Subcutaneous abdominal adipose tissue (tissue), 5 donors: ENCODE data around the gene INSIG1.
A peak's percentile ranks its signal among the peaks of the same experiment; 100 is the strongest.

ENCODE experiments used
- H3K27ac ChIP-seq: one replicate; pipeline ENCODE4 v1.7.0; 2013; ENCODE audit warnings: low read depth, mild to moderate bottlenecking, inconsistent platforms, low read length, moderate library complexity
- H3K27me3 ChIP-seq, 5 donors: one replicate each; pipeline ENCODE4 v1.7.0; 2013; ENCODE audit warnings: low read length in 5 of 5, inconsistent platforms in 1 of 5; ENCODE audit not compliant: control insufficient read depth in 5 of 5, insufficient read depth in 4 of 5
- H3K36me3 ChIP-seq, 5 donors: one replicate each; pipeline ENCODE4 v1.7.0; 2013; ENCODE audit warnings: low read length in 5 of 5; ENCODE audit not compliant: control insufficient read depth in 5 of 5, insufficient read depth in 5 of 5
- H3K4me1 ChIP-seq, 5 donors: one replicate each; pipeline ENCODE4 v1.7.0; 2013; ENCODE audit warnings: low read length in 5 of 5, mild to moderate bottlenecking in 3 of 5, moderate library complexity in 1 of 5; ENCODE audit not compliant: control insufficient read depth in 5 of 5, insufficient read depth in 5 of 5
- H3K4me3 ChIP-seq, 5 donors: one replicate each; pipeline ENCODE4 v1.7.0; 2013; ENCODE audit warnings: low read length in 5 of 5, low read depth in 1 of 5
- H3K9ac ChIP-seq, 5 donors: one replicate each; pipeline ENCODE4 v1.7.0; 2013; ENCODE audit warnings: low read length in 5 of 5, mild to moderate bottlenecking in 4 of 5, moderate library complexity in 3 of 5
- H3K9me3 ChIP-seq, 5 donors: one replicate each; pipeline ENCODE4 v1.7.0; 2013; ENCODE audit warnings: low read length in 5 of 5; ENCODE audit not compliant: control insufficient read depth in 5 of 5
- donor health status: healthy.
- donor health status: healthy.
- donor health status: healthy.
- donor health status: healthy.
- donor health status: healthy.

The INSIG1 gene

DNA sequence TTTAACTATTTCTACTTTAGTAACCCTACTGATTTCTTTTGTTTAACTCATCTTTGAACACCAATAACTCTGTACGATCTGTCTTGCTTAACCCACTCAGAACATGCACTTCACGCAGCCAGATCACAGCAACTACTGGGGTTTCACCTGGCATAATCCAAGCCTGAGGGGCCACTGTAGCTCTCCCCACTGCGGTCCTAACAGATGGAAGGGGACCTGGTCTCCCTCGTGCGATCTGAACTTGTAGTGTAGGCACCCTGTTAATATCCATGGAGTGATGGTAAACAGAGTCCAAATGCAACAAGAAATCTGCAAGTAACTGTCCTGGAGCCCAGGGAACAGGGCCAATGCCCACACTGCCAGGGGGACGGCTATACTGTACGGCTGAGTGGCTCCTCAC lies 45.5 kb downstream of the INSIG1 start:
- Histone ChIP-seq H3K27me3 (peaks cover 0 to 27% (median 14%) of the 10 kb centered on the region in 5 donors), H3K9me3 (no peaks in the 10 kb centered on the region), H3K36me3 (no peaks in the 10 kb centered on the region), H3K4me1 (peaks cover 0 to 11% (median 9%) of the 10 kb centered on the region in 5 donors), H3K4me3 (no peak overlapping the region), H3K9ac (no peak overlapping the region), H3K27ac (no peak overlapping the region)

DNA sequence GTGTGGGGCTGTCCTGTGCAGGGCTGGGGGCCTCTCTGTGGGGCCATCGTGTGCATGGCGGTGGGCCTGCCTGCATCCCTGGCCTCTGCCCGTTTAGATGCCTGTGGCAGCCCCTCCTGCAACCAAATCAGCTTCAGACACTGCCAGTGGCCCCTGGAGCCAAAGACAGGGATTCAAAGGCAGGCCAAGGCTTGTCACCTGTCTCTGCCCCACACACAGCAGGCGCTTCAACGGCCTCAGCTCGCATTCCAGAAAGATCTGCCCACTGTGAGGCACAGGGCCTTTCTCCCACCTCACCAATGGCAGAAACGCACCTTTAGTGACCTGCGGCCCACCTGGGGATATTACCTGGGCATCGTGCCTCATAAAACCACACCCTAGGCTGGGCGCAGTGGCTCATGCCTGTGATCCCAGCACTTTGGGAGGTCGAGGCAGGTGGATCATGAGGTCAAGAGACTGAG lies 46.0 kb downstream of the INSIG1 start:
- Histone ChIP-seq H3K36me3 (no peaks in the 10 kb centered on the region), H3K9ac (no peak overlapping the region), H3K4me3 (no peak overlapping the region), H3K27me3 (peaks cover 0 to 28% (median 14%) of the 10 kb centered on the region in 5 donors), H3K27ac (no peak overlapping the region), H3K9me3 (no peaks in the 10 kb centered on the region), H3K4me1 (peaks cover 0 to 11% (median 9%) of the 10 kb centered on the region in 5 donors)

DNA sequence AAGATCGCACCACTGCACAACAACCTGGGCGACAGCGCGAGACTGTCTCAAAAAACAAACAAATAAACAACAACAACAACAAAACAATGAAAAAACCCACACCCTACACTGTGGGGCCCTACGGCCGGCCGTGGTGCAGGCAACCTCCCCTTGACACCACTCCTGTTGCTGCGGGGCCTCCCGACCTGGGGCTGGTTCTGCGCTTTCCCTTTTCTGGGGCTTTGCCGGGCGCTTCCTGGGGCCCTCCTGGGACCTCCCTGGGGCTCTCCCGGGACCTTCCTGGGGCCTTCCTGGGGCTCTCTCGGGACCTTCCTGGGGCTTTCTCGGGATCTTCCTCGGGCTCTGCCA lies 46.6 kb downstream of the INSIG1 start:
- H3K27ac ChIP-seq = no peak overlapping the region
- no peaks in the 10 kb centered on the region for H3K9me3 ChIP-seq
- H3K4me1 ChIP-seq = peaks cover 0 to 11% (median 9%) of the 10 kb centered on the region in 5 donors
- peaks cover 0 to 28% (median 15%) of the 10 kb centered on the region in 5 donors for H3K27me3 ChIP-seq
- peak overlapping the region in 2 of 5 donors; percentile 47 to 65 for H3K4me3 ChIP-seq
- H3K9ac ChIP-seq = peak overlapping the region in 3 of 5 donors; percentile 29 to 66 (median 52)
- H3K36me3 ChIP-seq = no peaks in the 10 kb centered on the region

DNA sequence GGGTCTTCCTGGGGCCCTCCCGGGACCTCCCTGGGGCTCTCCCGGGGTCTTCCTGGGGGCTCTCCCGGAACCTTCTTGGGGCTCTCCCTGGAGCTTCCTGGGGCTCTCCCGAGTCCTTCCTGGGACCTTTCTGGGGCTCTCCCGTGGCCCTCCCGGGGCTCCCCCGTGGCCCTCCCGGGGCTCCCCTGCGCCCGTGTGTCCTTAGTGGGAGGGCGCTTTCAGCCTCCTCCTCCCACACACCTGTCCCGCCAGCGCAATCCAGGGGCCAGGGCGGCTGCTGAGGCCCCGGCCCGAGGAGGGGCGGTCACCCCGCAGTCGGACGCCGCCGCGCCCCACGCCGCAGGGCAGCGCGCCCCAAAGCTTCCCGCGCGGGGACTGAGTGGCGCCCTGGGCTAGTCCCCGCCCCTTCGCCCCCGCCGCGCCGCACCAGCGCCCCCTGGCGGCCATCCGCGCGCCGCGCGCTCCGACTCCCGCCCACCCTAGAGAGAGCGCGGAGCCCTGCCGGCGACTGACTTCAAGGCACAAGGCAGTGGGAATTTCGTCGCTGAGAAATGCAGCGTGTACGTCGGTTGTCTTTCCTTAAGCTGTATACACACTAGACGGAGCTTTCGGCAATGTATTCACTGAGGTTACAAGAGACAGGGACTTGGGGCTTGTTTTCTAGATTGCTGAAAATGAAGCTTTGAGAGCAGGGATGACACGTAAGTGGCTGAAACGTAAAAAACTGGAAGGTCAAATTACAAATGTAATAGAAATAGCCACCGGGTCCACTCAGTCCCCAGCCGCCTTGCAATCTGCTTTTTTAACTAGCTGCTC lies 47.1 kb downstream of the INSIG1 start:
- H3K9me3 ChIP-seq = no peaks in the 10 kb centered on the region
- H3K9ac ChIP-seq = peak overlapping the region in 3 of 5 donors; percentile 29 to 66 (median 52)
- no peaks in the 10 kb centered on the region for H3K36me3 ChIP-seq
- H3K27me3 ChIP-seq = peaks cover 0 to 28% (median 17%) of the 10 kb centered on the region in 5 donors
- peaks cover 0 to 14% (median 9%) of the 10 kb centered on the region in 5 donors for H3K4me1 ChIP-seq
- no peak overlapping the region for H3K27ac ChIP-seq
- peak overlapping the region in 3 of 5 donors; percentile 44 to 65 (median 47) for H3K4me3 ChIP-seq

DNA sequence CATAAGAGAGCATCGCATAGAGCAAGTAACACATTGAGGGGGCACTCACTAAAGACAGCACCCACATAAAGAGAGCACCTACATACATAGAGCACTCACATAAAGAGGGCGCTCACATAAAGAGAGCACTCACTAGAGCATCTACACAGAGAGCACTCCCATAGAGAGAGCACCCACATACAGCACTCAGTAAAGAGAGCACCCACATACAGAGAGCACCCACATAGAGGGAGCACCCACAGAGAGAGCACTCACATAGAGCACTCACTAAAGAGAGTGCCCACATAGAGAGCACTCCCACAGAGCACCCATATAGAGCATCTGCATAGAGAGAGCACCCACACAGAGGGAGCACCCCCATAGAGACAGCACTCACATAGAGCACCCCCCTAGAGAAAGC lies 47.8 kb downstream of the INSIG1 start:
- H3K36me3 ChIP-seq = no peaks in the 10 kb centered on the region
- no peak overlapping the region for H3K4me3 ChIP-seq
- peaks cover 0 to 14% (median 9%) of the 10 kb centered on the region in 5 donors for H3K4me1 ChIP-seq
- H3K27ac ChIP-seq = no peak overlapping the region
- H3K9ac ChIP-seq = no peak overlapping the region
- H3K27me3 ChIP-seq = peaks cover 0 to 25% (median 15%) of the 10 kb centered on the region in 5 donors
- no peaks in the 10 kb centered on the region for H3K9me3 ChIP-seq

DNA sequence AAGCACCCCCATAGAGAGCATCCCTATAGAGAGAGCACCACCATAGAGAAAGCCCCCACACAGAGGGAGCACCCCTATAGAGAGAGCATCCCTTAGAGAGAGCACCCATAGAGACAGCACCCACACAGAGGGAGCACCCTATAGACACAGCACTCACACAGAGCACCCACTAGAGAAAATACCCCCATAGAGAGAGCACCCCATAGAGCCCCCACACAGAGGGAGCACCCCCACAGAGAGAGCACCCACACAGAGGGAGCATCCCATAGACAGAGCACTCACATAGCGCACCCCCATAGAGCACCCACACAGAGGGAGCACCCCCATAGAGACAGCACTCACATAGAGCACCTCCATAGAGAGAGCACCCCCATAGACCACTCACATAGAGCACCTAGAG lies 48.6 kb downstream of the INSIG1 start:
- H3K9ac ChIP-seq = no peak overlapping the region
- H3K4me1 ChIP-seq = peaks cover 0 to 14% (median 9%) of the 10 kb centered on the region in 5 donors
- no peaks in the 10 kb centered on the region for H3K9me3 ChIP-seq
- H3K36me3 ChIP-seq = no peaks in the 10 kb centered on the region
- H3K27me3 ChIP-seq = peaks cover 1 to 30% (median 18%) of the 10 kb centered on the region in 5 donors
- H3K27ac ChIP-seq = no peak overlapping the region
- H3K4me3 ChIP-seq = no peak overlapping the region

DNA sequence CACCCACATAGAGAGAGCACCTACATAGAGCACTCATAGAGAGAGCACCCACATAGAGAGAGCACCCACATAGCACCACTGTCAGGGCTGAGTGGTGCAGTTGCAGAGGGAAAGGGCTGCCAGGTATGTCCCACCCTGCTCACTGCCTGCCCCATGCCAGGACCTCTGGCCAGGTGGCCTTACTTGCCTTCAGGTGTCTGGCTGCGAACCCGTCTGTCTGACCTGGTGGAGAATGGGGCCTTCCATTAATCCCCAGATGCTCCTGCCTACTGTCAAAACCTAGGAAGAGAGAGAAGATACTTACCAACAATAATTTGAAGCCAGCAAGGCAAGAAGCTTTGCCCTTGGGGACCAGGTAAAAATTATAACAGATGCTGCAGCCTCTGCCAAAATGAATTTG lies 51.1 kb downstream of the INSIG1 start:
- no peak overlapping the region for H3K4me3 ChIP-seq
- no peaks in the 10 kb centered on the region for H3K36me3 ChIP-seq

DNA sequence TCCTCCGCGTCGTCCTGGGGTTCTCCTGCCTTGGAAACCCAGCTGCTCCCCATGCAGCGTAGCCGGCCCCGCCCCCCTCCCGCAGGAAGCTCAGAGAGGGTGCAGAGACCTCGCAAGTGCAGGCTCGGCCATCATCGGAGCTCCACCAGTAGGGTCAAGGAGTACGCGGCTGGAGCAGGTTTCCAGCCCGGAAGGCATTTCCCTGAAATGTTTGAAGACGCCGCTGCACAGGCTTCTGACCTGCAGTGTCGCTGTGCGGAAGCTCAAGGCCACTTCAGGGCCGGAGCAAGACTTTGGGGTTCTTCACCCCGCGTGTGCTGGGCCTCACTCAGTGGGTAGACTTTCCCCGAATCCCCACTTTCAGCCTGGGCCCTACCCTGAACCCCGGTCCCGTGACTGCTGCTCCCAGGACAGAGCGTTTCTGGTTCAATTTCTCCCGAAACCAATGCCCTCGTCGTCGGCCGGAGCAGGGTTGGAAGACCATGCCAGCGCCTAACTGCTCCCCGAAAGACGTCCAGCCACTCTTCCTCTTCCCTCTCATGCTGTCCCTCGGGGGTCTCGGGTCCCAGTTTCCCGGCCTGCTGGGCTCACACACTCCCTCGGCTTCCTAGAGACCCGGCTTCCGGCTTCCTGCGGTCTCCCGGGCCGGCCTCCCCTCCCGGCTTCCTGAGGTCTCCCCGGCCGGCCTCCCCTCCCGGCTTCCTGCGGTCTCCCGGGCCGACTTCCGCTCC lies 52.1 kb downstream of the INSIG1 start:
- Histone ChIP-seq H3K27ac (no peak overlapping the region), H3K36me3 (no peaks in the 10 kb centered on the region), H3K4me3 (no peak overlapping the region), H3K4me1 (peaks cover 0 to 9% (median 4%) of the 10 kb centered on the region in 5 donors), H3K9me3 (no peaks in the 10 kb centered on the region), H3K27me3 (peaks cover 18 to 47% (median 31%) of the 10 kb centered on the region in 5 donors), H3K9ac (no peak overlapping the region)

More for the DNA sequence above, 51.1 kb downstream of the INSIG1 start:
- no peak overlapping the region for H3K9ac ChIP-seq
- no peak overlapping the region for H3K27ac ChIP-seq
- H3K27me3 ChIP-seq = peaks cover 18 to 40% (median 31%) of the 10 kb centered on the region in 5 donors
- H3K9me3 ChIP-seq = no peaks in the 10 kb centered on the region
- H3K4me1 ChIP-seq = peaks cover 0 to 14% (median 9%) of the 10 kb centered on the region in 5 donors

DNA sequence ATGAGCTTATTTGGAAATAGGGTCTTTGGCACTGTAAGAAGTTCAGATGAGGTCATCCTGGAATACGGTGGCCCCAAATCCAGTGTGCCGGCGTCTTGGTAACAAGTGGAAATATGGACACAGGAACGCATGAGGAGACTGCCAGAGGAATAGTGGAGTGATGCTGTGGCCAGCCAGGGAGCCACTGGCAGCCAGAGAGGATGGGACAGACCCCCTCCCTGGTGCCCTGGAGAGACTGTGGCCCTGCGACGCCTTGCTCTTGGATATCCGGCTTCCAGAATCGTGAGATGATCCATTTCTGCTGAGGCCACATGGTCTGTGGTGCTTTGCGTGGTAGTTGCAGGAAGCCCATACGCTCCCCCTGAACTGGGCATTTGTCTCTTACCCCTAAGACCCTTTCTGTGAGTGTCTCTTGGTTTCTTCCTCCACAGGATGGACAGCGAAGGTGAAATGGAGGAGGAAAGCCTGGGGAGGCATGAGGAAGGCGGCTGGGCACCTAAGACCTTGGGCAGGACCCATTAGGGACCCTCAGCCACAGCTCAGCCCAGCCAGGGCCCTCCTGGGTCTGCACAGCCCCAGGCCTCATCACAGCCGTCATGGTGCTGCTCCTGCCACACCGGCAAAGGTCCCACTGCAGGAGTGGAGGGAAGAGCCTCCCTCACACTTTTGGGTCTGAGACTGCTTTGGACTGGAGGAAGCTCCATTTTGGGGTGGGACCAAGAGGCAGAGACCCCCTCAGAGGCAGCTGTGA lies 53.6 kb downstream of the INSIG1 start:
- peaks cover 0 to 5% (median 0%) of the 10 kb centered on the region in 5 donors for H3K4me1 ChIP-seq
- H3K4me3 ChIP-seq = no peak overlapping the region
- no peak overlapping the region for H3K9ac ChIP-seq
- no peaks in the 10 kb centered on the region for H3K9me3 ChIP-seq
- H3K27me3 ChIP-seq = peaks cover 18 to 47% (median 39%) of the 10 kb centered on the region in 5 donors
- H3K36me3 ChIP-seq = no peaks in the 10 kb centered on the region
- no peak overlapping the region for H3K27ac ChIP-seq
